Neural crest cell (in vitro differentiated cells): ENCODE results near the gene H3-3A. TPM values are rescaled to one million over a fixed set of nuclear protein-coding genes. Genes with fewer than 3 reads are reported as not detected.

Experiments
- DNase-seq: peaks from one replicate; pipeline ENCODE4 v3.0.0; 2021; ENCODE audit warnings: low read depth, mixed read lengths, low spot score
- H3K27ac Mint-ChIP-seq: one replicate; pipeline ENCODE4 v1.8.0; 2021; ENCODE audit warnings: mild to moderate bottlenecking, mixed read lengths; ENCODE audit not compliant: unreplicated experiment
- H3K27me3 Mint-ChIP-seq: 2 replicates; pipeline ENCODE4 v1.8.0; 2021; ENCODE audit warnings: low read depth, mild to moderate bottlenecking, mixed read lengths
- H3K36me3 Mint-ChIP-seq: 2 replicates; pipeline ENCODE4 v1.8.0; 2021; ENCODE audit warnings: low read depth, mild to moderate bottlenecking, mixed read lengths
- H3K4me1 Mint-ChIP-seq: 2 replicates; pipeline ENCODE4 v1.8.0; 2021; ENCODE audit warnings: mixed read lengths
- H3K4me3 Mint-ChIP-seq: one replicate; pipeline ENCODE4 v1.8.0; 2021; ENCODE audit warnings: mild to moderate bottlenecking, mixed read lengths
- H3K9me3 Mint-ChIP-seq: 2 replicates; pipeline ENCODE4 v1.8.0; 2021; ENCODE audit warnings: mixed read lengths
- CTCF ChIP-seq: fragments of 200-600 bp; sonication (generic); conservative IDR thresholded peaks from 2 replicates; pipeline ENCODE4 v1.5.0; 2021; ENCODE audit warnings: antibody characterized with exemption, mild to moderate bottlenecking
- total RNA-seq: library from RNA; stranded (reverse); gene quantifications from 2 replicates; pipeline ENCODE4 v1.2.1, GENCODE V29; 2021

The H3-3A gene
- total RNA-seq, 1 donor from 2014 or later, result 991 TPM

- no peaks in the 10 kb centered on the region for H3K36me3 Mint-ChIP-seq
- peaks cover 3% of the 10 kb centered on the region for H3K27me3 Mint-ChIP-seq
- H3K27ac Mint-ChIP-seq, result no peak overlapping the region
- no peaks in the 10 kb centered on the region for H3K4me1 Mint-ChIP-seq
- no peak overlapping the region for H3K4me3 Mint-ChIP-seq
- DNase-seq, result no peak
- H3K9me3 Mint-ChIP-seq, result no peaks in the 10 kb centered on the region
- no peak for TF ChIP-seq CTCF
Observed at GRCh38 chr1:226052061-226052460, 10.5 kb upstream of the H3-3A start.

- H3K36me3 Mint-ChIP-seq, result no peaks in the 10 kb centered on the region
- peak overlapping the region; percentile 31 for H3K4me3 Mint-ChIP-seq
- no peak for DNase-seq
- H3K27me3 Mint-ChIP-seq, result no peaks in the 10 kb centered on the region
- H3K9me3 Mint-ChIP-seq, result no peaks in the 10 kb centered on the region
- no peak for TF ChIP-seq CTCF
- H3K27ac Mint-ChIP-seq, result no peak overlapping the region
- H3K4me1 Mint-ChIP-seq, result no peaks in the 10 kb centered on the region
Observed at GRCh38 chr1:226054519-226055327, 7.8 kb upstream of the H3-3A start.

- peaks cover 6% of the 10 kb centered on the region for H3K27me3 Mint-ChIP-seq
- no peak for TF ChIP-seq CTCF
- H3K36me3 Mint-ChIP-seq, result peaks cover 4% of the 10 kb centered on the region
- H3K4me1 Mint-ChIP-seq, result peaks cover 12% of the 10 kb centered on the region
- no peak for DNase-seq
- H3K9me3 Mint-ChIP-seq, result no peaks in the 10 kb centered on the region
- peak overlapping the region; percentile 71 for H3K4me3 Mint-ChIP-seq
- no peak overlapping the region for H3K27ac Mint-ChIP-seq
Observed at GRCh38 chr1:226059709-226060108, 2.8 kb upstream of the H3-3A start.

GRCh38 chr1:226060427-226060826, 2.1 kb upstream of the H3-3A start:
- Mint-ChIP-seq H3K27me3 (peaks cover 6% of the 10 kb centered on the region), H3K4me3 (peak overlapping the region; percentile 97), H3K36me3 (peaks cover 7% of the 10 kb centered on the region), H3K27ac (no peak overlapping the region), H3K9me3 (no peaks in the 10 kb centered on the region), H3K4me1 (peaks cover 17% of the 10 kb centered on the region)
- DNase-seq, result no peak
- no peak for TF ChIP-seq CTCF

- peak overlapping the region; percentile 97 for H3K27ac Mint-ChIP-seq
- H3K36me3 Mint-ChIP-seq, result peaks cover 9% of the 10 kb centered on the region
- DNase-seq, result no peak
- peak overlapping the region; percentile 97 for H3K4me3 Mint-ChIP-seq
- peaks cover 6% of the 10 kb centered on the region for H3K27me3 Mint-ChIP-seq
- TF ChIP-seq CTCF, result no peak
- peaks cover 26% of the 10 kb centered on the region for H3K4me1 Mint-ChIP-seq
- H3K9me3 Mint-ChIP-seq, result no peaks in the 10 kb centered on the region
Observed at GRCh38 chr1:226061068-226061840, 1.3 kb upstream of the H3-3A start.
